ENCODE results near the gene GLRA2.
"Not testable (repeated sequence)": the region's sequence is repeated elsewhere in the genome, so short reads cannot be mapped to it uniquely, and the experiment has no call there.

Gene GLRA2

DNA sequence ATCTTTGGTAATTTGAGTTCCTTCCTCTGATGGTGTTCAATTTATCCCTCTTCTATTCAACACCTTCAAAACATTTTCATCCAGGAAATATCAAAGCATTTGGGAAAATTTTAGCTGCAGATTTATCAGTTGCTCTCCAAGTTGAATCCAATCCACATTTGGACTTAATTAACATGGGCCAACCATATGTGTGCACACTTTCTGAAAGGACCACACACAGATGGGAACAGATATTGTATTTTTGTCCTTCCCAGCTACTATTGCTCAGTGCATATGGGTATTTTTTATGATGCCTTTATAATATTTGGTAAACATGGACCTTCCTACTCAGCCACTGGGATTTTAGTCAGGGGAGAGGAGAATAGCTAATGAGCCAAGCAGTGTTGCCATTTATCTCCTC is 65.2 kb downstream of the GLRA2 start:
- no peak for DNase-seq

DNA sequence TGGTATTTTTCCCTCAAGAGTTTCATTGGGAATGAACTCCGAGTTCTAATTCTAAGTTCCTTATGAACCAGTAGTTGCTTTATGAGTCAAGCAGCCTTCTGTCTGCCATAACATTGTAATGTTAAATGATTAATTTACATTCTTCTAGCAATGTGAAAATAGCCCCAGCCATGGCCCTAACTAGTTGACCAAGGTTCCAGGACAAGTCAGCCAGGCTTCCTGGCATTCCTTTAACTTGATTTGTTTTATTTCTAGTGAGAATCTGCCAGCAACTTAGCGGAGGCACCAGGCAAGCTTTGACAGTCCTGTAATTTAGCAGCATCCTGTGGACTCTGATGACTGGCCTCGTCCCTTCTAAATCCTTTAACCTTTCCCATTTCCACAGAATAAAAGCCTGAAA is 69.0 kb downstream of the GLRA2 start:
- no peak for DNase-seq

GRCh38 chrX:14607446-14607985 is 78.2 kb downstream of the GLRA2 start:
- no peak for DNase-seq

GRCh38 chrX:14612450-14612849 is 83.1 kb downstream of the GLRA2 start:
- not testable (repeated sequence) for DNase-seq

DNA sequence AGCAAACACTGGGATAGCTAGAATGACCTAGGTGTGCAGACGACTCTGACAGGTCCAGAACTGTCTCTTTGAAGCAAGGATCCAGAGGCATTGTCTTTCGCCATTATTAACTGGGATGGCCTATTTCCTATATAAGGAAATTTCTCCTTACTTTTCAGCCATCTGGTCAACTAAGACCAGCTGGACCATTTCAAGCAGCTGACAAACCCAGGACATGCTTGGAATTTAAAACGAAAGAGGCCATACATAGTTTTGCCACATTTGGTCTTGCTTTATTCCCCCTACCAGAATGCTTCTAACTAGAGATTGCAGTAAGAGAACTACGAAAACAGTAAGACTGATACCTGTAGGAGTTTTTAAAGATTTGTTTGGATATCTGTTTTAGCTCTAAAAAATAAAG is 87.0 kb downstream of the GLRA2 start:
- no peak for DNase-seq

- no peak for DNase-seq
Observed at GRCh38 chrX:14616836-14617235, 87.5 kb downstream of the GLRA2 start.

GRCh38 chrX:14618177-14618965 is 89.0 kb downstream of the GLRA2 start:
- DNase-seq, result no peak

- DNase-seq, result no peak
Observed at GRCh38 chrX:14630733-14631132, 101.4 kb downstream of the GLRA2 start.

DNA sequence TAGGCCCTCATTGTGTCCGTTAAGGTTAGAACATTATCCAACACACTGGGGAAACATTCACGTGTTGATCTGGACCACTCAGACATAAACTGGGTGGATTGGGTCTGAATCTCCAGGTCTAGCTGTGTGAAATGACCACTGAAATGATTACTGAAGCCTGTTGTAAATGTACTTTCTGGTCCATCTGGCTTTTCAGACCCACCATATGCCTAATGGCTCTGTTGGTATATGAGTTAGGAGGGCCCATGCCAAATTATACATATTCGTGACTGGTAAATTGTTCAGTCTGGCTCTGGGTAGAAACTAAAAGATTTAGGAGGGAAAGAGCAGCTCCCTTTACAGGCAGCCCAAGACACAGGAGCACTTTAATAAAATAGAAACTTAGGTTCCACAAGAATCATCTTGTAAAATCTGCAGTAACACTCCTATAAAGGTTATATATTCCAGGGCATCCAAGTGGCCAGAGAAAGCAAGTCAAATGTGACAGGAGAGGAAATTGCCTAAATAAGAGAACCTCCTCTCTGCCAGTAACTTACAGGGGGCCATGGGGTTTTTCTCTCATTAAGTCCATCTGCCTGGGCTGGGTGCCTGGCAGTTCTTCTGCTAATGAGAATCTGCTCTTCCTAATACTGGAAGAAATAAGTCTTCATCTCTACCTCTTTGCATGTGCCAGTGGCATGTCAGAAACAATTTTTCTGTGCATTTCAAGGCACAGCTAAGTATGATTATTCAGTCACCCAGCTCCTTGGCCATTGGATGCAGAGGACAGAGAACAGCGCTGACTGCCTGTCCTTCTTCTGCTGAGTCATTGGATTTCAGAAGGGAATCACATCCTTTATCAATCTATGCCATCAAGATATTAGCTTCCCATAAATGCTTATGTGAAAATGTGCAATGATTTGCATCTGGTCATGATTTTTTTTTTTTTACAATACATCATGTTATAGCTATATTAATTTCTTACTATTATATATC is 112.6 kb downstream of the GLRA2 start:
- no peak for DNase-seq

GRCh38 chrX:14660970-14661369 is 131.6 kb downstream of the GLRA2 start:
- DNase-seq, result no peak

- no peak for DNase-seq
Observed at GRCh38 chrX:14670819-14671218, 141.5 kb downstream of the GLRA2 start.

GRCh38 chrX:14672611-14673172 is 143.4 kb downstream of the GLRA2 start:
- DNase-seq, result no peak

DNA sequence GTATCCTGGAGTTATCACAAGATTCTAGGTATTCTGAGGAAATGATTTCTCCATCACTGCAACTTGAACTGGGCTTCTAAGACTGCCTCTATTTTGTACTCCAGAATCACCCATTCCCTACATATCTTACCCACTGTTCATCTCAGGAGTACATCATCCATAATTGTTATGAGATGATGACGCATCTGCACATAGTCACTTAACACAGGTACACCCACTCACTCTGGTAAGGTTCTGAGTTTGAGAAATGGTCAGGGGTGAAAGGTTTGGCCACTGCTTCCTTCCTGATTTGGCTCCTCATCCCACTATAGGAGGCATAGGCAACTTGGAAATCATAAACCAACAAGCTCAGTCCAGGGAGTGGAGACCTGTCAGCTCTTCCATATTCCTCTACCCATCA is 143.9 kb downstream of the GLRA2 start:
- DNase-seq, result no peak

DNA sequence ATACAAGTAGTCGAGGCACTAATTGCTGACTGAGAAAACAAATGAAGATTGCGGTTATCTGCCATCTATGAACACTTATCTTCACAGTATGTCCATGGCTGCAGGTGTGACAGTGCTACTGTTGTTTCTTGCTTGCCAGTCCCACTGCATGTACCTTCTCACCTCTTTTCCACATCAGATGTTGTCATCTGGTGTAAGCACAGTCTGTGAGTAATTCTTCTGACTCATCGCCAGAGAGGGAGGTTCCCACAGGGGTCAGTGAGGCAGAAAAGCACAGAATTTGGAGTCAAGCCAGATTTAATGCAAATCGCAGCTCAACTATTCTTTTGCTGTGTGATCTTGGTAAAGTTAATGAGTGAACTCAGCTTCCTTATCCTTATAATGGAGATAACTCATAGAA is 144.4 kb downstream of the GLRA2 start:
- DNase-seq, result no peak

- DNase-seq, result no peak
Observed at GRCh38 chrX:14675500-14675899, 146.2 kb downstream of the GLRA2 start.

- DNase-seq, result no peak
Observed at GRCh38 chrX:14676431-14676830, 147.1 kb downstream of the GLRA2 start.

DNA sequence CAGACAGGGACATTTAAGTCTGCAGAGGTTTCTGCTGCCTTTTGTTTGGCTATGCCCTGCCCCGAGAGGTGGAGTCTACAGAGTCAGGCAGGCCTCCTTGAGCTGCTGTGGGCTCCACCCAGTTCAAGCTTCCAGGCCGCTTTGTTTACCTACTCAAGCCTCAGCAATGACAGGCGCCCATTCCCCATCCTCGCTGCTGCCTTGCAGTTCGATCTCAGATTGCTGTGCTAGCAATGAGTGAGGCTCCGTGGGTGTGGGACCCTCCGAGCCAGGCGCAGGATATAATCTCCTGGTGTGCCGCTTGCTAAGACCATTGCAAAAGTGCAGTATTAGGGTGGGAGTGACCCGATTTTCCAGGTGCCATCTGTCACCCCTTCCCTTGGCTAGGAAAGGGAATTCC is 159.0 kb downstream of the GLRA2 start:
- DNase-seq, result not testable (repeated sequence)

- no peak for DNase-seq
Observed at GRCh38 chrX:14690553-14690952, 161.2 kb downstream of the GLRA2 start.

- no peak for DNase-seq
Observed at GRCh38 chrX:14694611-14695010, 165.3 kb downstream of the GLRA2 start.

- DNase-seq, result no peak
Observed at GRCh38 chrX:14697451-14697850, 168.1 kb downstream of the GLRA2 start.

DNA sequence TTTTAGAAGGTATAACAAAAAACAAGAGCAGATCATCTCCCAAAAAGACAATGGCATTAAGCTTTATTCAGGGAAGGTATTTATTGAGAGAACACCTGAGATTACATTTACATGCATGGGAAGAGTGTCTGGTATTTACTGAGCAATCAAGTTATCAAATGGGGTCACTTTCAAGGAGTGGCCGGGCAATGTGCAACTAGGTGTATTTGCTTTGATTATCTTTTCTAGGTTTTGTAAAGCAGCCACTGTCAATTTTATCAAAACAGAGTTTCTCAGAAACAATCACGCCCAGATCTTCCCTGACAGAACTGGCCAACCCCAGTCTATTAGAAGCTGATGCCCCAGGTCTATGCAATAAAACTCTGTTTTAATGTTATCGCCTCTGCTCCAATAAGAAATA is 169.5 kb downstream of the GLRA2 start:
- DNase-seq, result no peak

GRCh38 chrX:14700982-14701381 is 171.6 kb downstream of the GLRA2 start:
- DNase-seq, result no peak

GRCh38 chrX:14702145-14702544 is 172.8 kb downstream of the GLRA2 start:
- DNase-seq, result no peak
